Gastroesophageal sphincter (tissue), 3 donors: ENCODE data around the gene CCDC57.

ENCODE experiments used
- CTCF ChIP-seq, 4 experiments: fragments of 200-600 bp in 2 of 4; fragments of 450-650 bp in 2 of 4; sonication (generic) in 1 of 4; IDR thresholded peaks; one replicate each; pipeline ENCODE4 v1.5.1; 2017 to 2019; ENCODE audit warnings: antibody characterized with exemption in 4 of 4, mild to moderate bottlenecking in 2 of 4, moderate library complexity in 2 of 4
- EP300 ChIP-seq: sonication (generic); formaldehyde crosslinking; IDR thresholded peaks from one replicate; pipeline ENCODE4 v1.6.1; 2017; ENCODE audit warnings: antibody characterized with exemption, mild to moderate bottlenecking
- POLR2A ChIP-seq, 2 donors: fragments of 450-650 bp; IDR thresholded peaks; one replicate each; pipeline ENCODE4 v1.6.1; 2017; ENCODE audit warnings: antibody characterized with exemption in 2 of 2, mild to moderate bottlenecking in 2 of 2, moderate library complexity in 1 of 2
- POLR2AphosphoS5 ChIP-seq: sonication (generic); formaldehyde crosslinking; IDR thresholded peaks from one replicate; pipeline ENCODE4 v1.6.1; 2017; ENCODE audit warnings: antibody characterized with exemption

DNA sequence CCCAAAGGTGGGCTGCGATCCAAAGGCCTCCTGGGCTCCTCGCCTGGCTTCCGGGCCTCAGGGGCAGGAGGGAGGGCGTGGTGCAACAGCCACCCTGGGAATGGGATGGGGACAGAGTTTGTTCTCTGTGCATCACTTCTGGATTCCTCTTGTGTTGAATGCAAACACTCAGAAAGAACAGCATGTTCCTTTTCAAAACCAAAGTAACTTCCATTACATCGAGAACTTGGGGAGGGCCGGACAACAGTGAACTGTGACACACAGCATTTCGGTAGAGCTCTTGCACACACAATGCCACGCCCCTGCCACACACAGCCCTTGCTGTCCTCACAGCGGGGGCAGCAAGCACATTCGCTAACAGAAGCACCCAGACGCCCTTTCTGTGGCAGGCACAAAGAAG lies 78.5 kb downstream of the CCDC57 start:
- TF ChIP-seq POLR2A (IDR thresholded peaks at IDR 0.05) (no peak), CTCF (IDR thresholded peaks at IDR 0.05) (no peak), EP300 (no peak), POLR2AphosphoS5 (no peak)
